GM12801 (cell line): ENCODE data around the gene PF4V1.

Source experiments
- TF ChIP-seq, protein P1 (sequence below): IDR thresholded peaks from one replicate; pipeline ENCODE4 v1.5.1; 2011; ENCODE audit warnings: control low read depth; ENCODE audit not compliant: insufficient read length; ENCODE audit errors: extremely low read depth

Gene PF4V1

DNA sequence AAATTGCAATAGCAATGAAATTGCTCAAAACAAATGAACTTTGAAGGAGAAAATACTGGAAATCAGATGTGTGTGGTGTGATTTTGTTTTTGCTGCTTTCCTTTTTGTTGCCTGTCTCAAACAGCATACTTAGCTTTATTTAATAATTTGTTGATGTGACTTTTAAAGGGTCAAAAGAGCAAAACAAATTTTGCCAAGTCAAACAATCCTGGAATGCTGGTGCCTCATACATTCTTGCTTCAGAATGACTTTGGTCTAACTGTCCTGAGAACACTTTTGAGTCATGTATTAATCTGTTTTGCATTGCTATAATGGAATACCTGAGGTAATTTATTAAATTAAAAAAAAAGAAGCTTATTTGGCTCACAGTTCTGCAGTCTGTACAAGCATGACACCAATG lies 3.4 kb downstream of the PF4V1 start:
- TF ChIP-seq, protein P1, sequence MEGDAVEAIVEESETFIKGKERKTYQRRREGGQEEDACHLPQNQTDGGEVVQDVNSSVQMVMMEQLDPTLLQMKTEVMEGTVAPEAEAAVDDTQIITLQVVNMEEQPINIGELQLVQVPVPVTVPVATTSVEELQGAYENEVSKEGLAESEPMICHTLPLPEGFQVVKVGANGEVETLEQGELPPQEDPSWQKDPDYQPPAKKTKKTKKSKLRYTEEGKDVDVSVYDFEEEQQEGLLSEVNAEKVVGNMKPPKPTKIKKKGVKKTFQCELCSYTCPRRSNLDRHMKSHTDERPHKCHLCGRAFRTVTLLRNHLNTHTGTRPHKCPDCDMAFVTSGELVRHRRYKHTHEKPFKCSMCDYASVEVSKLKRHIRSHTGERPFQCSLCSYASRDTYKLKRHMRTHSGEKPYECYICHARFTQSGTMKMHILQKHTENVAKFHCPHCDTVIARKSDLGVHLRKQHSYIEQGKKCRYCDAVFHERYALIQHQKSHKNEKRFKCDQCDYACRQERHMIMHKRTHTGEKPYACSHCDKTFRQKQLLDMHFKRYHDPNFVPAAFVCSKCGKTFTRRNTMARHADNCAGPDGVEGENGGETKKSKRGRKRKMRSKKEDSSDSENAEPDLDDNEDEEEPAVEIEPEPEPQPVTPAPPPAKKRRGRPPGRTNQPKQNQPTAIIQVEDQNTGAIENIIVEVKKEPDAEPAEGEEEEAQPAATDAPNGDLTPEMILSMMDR: no peak

DNA sequence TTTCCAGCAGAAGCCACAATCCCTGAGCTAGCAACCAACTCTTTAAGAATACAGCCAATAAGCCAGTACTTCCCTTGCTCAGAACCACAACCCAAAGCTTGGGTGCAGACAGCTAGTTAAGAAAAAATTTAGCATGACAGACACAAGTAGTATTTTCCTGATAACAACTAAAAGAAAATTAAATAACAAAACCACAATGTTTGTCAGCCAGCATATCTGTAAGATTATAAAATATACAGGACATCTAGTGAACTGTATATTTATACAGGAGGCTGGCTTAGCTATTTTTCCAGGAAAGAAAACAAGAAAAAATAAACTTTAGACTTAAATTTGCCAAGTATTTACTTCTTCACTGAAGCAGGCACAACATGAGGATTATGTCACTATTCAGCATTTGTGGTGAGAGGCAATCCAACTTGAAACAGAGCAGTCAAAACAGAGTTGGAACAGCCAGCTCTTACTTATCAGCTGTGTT lies 6.6 kb downstream of the PF4V1 start:
- TF ChIP-seq, protein P1: no peak

DNA sequence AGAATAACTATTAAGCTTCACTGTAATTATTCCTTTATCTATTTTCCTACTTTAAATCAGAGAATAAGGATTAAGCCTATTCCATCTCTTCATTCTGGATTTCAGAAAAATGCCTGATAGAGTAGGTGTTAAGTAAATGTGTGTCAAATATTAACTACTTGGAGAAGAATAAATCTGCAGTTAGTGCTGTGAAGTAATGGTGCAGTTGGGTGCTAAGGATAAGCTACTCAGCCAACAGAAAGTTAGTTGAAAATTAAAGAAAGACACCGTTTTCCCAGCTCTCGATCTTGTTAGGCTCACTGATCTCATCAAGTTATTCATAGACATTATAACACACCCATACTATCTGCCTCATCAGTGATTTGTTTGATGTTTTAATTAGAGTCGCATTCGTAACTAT lies 7.1 kb downstream of the PF4V1 start:
- TF ChIP-seq, protein P1: no peak

DNA sequence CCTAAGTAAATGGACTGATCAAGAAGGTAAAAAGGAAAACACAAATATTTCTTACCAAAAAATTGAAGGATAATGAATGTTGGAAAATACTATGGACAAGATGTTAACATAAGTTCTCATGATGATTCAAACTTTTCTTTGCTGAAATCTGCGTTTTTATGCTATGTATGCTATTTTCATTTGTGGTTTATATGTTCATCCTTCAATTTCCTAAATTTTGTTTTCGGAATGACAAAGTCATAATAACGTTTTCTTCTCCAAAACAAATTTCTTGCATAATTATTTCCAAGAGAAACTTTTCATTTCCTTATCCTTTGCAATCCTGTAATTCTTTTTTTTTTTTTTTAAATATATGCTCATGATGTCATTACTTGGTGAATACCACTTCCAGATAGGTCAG lies 7.8 kb downstream of the PF4V1 start:
- TF ChIP-seq, protein P1: no peak

DNA sequence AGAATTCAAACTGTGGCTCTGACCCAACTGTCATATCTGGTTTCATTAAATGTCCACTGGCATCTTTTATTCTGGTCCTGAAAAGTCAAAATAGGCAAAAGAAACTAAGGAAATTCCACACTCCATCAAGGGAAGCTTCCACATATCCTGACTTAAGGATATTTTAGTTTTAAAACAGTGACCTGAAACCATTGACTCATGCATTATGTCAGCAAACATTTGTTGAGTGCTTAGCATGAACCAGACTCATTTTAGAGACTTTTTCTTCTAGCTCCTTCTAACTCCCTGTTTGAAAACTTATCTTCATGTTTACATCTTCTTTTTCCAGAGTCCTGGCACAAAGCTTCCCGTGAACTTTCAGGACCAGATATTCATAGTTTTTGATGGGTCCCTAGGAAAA lies 9.2 kb downstream of the PF4V1 start:
- TF ChIP-seq, protein P1: no peak

DNA sequence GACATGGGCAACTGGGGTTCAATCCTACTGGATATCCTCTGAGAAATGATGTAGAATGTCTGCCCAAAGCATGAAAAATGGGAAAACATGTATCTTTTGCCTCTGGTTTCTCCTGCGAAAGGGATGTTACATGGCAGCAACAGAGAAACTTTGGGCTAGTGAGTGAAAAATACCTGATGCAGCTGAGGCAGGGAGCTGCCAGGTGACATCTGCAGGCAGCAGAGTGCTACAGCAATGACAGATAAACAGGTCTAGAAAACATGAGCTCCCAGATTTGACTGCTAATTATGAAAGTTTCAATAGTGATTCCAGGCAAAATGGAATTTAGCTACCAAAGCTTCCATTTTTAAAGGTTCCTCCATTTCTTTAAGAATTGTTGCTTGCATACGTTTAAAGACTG lies 11.3 kb downstream of the PF4V1 start:
- TF ChIP-seq, protein P1: no peak

DNA sequence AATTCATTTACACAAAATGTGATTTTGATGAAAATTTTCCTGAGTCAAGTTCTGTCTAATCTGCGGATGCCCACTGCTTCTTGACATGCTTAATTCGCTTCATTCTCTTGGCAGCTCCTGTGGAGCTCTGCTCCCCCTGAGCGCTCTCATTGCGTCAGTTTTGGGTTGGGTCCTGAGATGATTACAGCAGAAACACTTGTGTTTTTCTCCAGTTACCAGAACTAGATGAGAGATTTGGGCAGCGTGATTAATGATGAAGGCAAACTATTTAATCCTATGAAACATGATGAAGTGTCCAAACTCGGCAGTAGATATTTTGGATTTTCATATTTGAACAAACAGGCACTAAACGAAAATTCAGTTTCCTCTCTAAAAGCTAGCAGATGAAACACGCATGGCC lies 11.9 kb downstream of the PF4V1 start:
- TF ChIP-seq, protein P1: no peak
